Measurements from ENCODE around the gene C4orf50.

DNA sequence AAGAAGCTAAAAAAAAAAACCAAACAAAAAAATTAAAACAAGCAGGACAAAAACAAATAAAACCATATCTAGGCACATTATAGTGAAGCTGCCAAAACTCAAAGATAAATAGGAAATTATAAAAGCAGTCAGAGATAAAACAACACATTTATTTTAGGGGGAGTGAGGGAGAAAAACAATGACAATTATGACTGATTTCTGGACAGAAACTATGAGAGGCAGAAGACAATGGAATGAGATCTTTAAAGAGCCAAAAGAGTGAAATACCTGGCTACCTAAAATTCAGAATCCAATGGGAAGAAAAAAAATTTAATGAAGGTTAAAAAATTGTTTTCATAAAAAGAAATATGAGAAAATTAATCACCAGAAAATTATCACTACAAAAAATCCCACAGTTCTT lies 33.4 kb downstream of the C4orf50 start:
- TF ChIP-seq SUZ12 (IDR thresholded peaks at IDR 0.05) (no peak), PKNOX1 (IDR thresholded peaks at IDR 0.05) (no peak), FOXM1 (IDR thresholded peaks at IDR 0.05; ENCODE audit: borderline replicate concordance) (no peak), FOXA1 (IDR thresholded peaks at IDR 0.05) (no peak), ARNT (IDR thresholded peaks at IDR 0.05) (no peak), TARDBP (IDR thresholded peaks at IDR 0.05) (no peak)
